GM21423 (cell line): ENCODE data around the gene SNRPA1.
A peak's percentile ranks its signal among the peaks of the same experiment; 100 is the strongest.

ENCODE experiments used
- ATAC-seq: cut with Tn5 transposase; IDR thresholded peaks from one replicate; pipeline ENCODE4 v1.9.1; 2021; ENCODE audit warnings: mild to moderate bottlenecking, moderate library complexity; ENCODE audit not compliant: unreplicated experiment

SNRPA1 gene

GRCh38 chr15:101244036-101244781 lies 50.8 kb downstream of the SNRPA1 start:
- no peak for ATAC-seq

DNA sequence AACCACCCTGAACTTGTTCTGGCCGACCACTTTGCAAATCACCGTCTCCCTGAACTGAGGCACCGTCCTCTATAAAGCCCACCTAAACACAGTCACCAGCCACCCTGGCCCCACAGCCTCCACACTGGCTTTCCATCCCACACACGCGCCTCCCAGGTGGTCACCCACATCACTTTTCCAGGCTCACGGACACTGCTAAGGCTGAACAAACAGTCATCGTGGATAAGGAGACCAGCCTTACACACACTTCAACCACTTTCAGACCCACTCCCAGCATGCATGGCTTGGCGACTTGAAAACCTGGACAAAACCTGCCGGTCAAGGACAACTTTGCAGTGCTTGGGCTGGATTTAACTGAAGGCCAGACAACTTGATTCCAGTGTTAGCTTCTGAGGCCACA lies 51.6 kb downstream of the SNRPA1 start:
- ATAC-seq, result no peak

DNA sequence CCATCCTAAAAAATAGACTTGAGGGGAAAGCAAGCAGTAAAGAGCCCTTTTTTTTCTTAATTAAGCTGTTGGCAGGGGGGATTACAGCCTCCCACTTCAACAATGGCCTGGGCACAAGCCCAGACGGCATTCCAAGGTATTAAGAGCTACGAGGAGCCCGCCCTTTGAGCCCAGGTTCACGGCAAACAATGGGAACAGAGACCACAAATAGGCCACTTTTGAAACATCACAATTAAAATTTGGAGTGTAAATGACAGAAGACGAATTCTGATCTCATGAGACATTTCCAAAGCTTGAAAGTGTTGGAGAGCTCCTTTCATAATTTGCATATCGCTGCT lies 52.1 kb downstream of the SNRPA1 start:
- no peak for ATAC-seq

DNA sequence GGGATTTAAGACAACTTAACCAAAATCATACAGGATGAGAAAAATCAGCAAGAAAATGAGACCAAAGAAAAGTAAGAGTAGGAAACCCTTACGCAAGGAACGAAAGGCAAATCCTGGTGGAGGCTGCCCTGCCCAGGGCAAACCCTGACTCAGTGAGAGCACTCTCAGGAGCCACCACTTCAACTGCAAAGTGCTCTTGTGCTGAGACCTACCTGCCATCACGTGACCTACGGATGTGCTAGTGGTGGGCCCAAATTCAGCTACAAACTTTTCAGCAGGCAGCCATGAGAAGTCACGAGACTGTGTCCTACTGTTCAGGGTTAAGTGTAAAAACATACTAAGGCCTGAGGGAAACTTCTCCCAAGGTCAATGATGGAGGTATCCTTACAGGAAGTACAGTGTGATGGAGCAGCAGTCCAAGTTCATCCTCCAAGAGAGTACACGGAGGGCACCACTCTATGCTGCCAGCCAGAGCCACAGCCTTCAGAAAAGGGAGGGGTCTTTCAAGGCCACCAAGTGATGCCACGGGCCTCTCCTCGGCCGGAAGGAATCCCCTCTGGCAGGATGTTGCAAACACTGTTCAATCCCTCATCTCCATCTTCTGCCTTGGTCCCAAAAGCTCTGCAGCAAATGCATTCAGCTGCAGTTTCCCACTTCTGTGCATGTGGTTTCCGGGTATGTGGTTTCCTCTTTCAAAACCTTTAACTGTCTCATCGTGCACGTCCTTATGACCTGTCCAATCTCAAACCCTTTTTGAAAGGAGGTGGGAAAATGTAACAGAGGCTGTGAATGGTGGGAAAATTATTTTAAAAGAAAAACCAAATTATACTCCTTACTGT lies 52.7 kb downstream of the SNRPA1 start:
- ATAC-seq, result peak; percentile 73

- no peak for ATAC-seq
Measured at GRCh38 chr15:101240358-101240757, 54.7 kb downstream of the SNRPA1 start.

DNA sequence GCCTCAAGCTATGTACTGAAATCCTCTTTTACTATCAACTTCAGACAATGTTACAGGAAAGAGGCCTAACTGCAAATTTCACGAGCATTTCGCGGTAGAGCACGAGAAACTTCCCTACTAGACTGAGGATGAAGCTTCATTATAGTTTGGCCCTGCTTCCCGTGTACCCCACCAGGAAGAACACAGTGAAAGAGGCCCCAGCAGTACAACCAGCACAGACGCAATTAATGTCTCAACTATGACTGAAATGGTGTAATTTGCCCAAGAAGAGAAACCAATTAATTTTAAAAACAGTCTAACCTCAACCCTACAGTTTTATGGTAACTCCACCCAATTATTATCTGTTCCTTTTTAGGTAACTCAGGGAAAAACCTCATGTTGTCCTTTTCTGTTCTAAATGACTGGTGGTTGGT lies 55.3 kb downstream of the SNRPA1 start:
- ATAC-seq, result no peak

GRCh38 chr15:101237251-101237650 lies 57.8 kb downstream of the SNRPA1 start:
- no peak for ATAC-seq

DNA sequence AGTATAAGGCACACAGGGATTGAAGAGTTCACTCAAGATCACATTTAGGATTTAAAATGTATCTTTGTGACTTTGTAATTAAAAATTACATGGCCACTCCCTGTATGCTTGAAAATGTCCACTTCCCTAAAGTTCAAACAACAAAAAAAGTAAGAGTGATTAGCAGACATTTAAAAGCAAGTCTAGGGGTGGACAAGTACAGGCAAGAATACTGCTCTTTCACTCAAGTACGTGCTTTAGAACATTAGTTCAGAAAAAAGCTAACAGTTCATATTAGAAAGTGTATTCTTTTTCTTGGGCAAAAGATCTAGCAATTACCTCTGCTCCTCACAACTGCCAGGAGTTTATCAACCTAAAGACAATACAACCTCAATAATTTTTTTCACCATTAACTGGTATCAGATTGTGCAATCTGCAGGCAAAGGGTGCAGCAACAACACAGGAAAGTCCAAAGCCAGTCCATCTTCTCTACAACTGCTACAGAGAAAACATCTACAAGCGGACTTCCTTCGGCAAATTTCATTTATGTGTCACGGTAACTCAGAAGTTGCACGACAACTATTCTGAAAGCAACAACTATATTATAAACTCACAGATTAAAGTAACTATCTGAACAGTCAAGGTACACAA lies 61.3 kb downstream of the SNRPA1 start:
- ATAC-seq, result no peak

DNA sequence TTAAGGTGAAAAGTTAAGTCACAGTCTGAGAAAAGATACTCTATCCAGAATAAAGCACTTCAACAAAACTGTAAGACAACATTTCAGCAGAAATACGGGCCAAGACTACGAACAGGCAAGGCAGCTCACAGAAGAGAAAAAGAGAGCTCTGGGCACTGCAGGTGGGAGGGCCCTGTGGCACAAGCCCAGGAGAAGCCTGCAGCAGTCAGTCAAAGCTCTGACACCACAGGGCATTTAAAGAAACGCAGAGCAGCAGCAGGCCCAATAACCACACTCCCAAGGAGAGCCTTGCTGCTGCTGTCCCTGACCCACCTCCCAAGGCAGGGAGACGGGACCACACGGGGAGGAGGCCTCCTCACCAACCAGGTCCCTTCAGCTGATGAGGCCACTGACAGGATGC lies 62.4 kb downstream of the SNRPA1 start:
- no peak for ATAC-seq
